ENCODE measurements around the gene RYR1.

Gene RYR1

GRCh38 chr19:38429055-38429810 lies 4.3 kb upstream of the RYR1 start:
- Histone ChIP-seq H3K4me1 (ENCODE audit: control insufficient read depth, insufficient read depth, low read length, unreplicated experiment) (no peaks in the 10 kb centered on the region), H3K27ac (ENCODE audit: low read depth, low read length) (no peak overlapping the region), H3K27me3 (ENCODE audit: insufficient read depth, low read length) (peaks cover 14% of the 10 kb centered on the region), H3K36me3 (ENCODE audit: insufficient read depth, low read length) (no peaks in the 10 kb centered on the region), H3K4me3 (ENCODE audit: low read depth, low read length) (no peak overlapping the region), H2AFZ (ENCODE audit: low read length, unreplicated experiment) (no peak overlapping the region), H3K79me2 (ENCODE audit: control insufficient read depth, insufficient read depth, low read length, unreplicated experiment) (no peaks in the 10 kb centered on the region)

GRCh38 chr19:38429811-38430156 lies 3.7 kb upstream of the RYR1 start:
- peaks cover 20% of the 10 kb centered on the region for H3K27me3 ChIP-seq (ENCODE audit: insufficient read depth, low read length)
- H3K4me1 ChIP-seq (ENCODE audit: control insufficient read depth, insufficient read depth, low read length, unreplicated experiment), result no peaks in the 10 kb centered on the region
- H3K27ac ChIP-seq (ENCODE audit: low read depth, low read length), result no peak overlapping the region
- H3K79me2 ChIP-seq (ENCODE audit: control insufficient read depth, insufficient read depth, low read length, unreplicated experiment), result no peaks in the 10 kb centered on the region
- H2AFZ ChIP-seq (ENCODE audit: low read length, unreplicated experiment), result no peak overlapping the region
- no peak overlapping the region for H3K4me3 ChIP-seq (ENCODE audit: low read depth, low read length)
- H3K36me3 ChIP-seq (ENCODE audit: insufficient read depth, low read length), result no peaks in the 10 kb centered on the region

DNA sequence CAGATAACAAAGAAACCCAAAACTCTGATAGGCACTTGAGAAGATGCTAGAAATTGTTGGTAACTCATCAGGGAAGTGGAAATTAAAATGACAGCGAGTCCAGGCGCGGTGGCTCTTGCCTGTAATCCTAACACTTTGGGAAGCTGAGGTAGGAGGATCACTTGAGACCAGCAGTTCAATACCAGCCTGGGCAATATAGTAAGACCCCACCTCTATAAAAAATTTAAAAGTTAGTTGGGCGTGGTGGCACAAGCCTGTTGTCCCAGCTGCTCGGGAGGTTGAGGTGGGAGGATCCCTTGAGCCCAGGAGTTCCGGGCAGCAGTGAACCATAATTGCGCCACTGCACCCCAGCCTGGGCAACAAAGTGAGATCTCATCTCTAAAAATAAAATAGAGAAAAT lies 2.6 kb upstream of the RYR1 start:
- Histone ChIP-seq H3K4me1 (ENCODE audit: control insufficient read depth, insufficient read depth, low read length, unreplicated experiment) (no peaks in the 10 kb centered on the region), H2AFZ (ENCODE audit: low read length, unreplicated experiment) (no peak overlapping the region), H3K27me3 (ENCODE audit: insufficient read depth, low read length) (peaks cover 21% of the 10 kb centered on the region), H3K79me2 (ENCODE audit: control insufficient read depth, insufficient read depth, low read length, unreplicated experiment) (no peaks in the 10 kb centered on the region), H3K36me3 (ENCODE audit: insufficient read depth, low read length) (no peaks in the 10 kb centered on the region), H3K27ac (ENCODE audit: low read depth, low read length) (no peak overlapping the region), H3K4me3 (ENCODE audit: low read depth, low read length) (no peak overlapping the region)

DNA sequence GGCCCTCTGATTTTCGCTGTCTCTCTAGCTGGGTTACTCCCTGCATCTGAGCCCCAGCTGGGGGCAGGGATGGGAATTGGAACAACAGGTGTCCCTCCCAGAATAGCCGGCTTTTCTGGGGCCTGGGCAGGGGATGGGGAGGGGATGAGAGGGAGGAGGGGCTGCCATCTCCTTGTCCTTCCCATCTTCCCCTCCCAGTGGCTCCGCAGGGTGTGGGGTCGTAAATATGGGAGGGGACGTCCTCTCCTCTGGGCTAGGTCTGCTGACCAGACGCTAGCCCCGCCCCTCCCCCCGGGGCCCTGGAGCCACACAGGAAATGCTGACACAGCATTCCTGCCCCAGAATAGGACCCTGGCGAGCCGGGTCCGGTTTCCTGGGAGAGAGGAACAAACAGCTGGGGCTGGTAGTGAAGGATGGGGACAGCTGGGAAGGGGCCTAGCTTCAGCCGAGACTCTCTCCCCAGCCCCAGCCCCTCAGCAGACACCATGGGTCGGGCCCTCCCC lies 1.1 kb downstream of the RYR1 start:
- H3K27ac ChIP-seq (ENCODE audit: low read depth, low read length), result no peak overlapping the region
- no peaks in the 10 kb centered on the region for H3K79me2 ChIP-seq (ENCODE audit: control insufficient read depth, insufficient read depth, low read length, unreplicated experiment)
- no peaks in the 10 kb centered on the region for H3K36me3 ChIP-seq (ENCODE audit: insufficient read depth, low read length)
- H3K4me3 ChIP-seq (ENCODE audit: low read depth, low read length), result no peak overlapping the region
- no peaks in the 10 kb centered on the region for H3K4me1 ChIP-seq (ENCODE audit: control insufficient read depth, insufficient read depth, low read length, unreplicated experiment)
- H2AFZ ChIP-seq (ENCODE audit: low read length, unreplicated experiment), result no peak overlapping the region
- peaks cover 18% of the 10 kb centered on the region for H3K27me3 ChIP-seq (ENCODE audit: insufficient read depth, low read length)

DNA sequence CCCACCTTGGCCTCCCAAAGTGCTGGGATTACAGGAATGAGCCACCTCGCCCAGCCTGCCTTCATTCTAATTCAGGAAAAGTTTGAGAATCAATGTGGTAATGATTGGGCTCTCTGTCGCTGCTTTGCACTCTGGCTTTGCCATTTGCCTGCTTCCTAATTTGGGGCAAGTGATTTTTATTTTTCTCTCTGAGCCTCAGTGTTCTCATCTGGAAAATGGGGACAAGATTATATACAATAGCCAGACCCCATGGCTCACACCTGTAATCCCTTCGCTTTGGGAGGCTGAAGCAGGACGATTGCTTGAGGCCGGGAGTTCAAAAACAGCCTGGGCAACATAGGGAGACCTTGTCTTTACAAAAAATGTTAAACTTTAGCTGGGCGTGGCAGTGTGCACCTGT lies 3.8 kb downstream of the RYR1 start:
- no peak overlapping the region for H3K27ac ChIP-seq (ENCODE audit: low read depth, low read length)
- no peaks in the 10 kb centered on the region for H3K79me2 ChIP-seq (ENCODE audit: control insufficient read depth, insufficient read depth, low read length, unreplicated experiment)
- no peak overlapping the region for H2AFZ ChIP-seq (ENCODE audit: low read length, unreplicated experiment)
- peaks cover 12% of the 10 kb centered on the region for H3K27me3 ChIP-seq (ENCODE audit: insufficient read depth, low read length)
- H3K4me1 ChIP-seq (ENCODE audit: control insufficient read depth, insufficient read depth, low read length, unreplicated experiment), result no peaks in the 10 kb centered on the region
- no peak overlapping the region for H3K4me3 ChIP-seq (ENCODE audit: low read depth, low read length)
- no peaks in the 10 kb centered on the region for H3K36me3 ChIP-seq (ENCODE audit: insufficient read depth, low read length)

DNA sequence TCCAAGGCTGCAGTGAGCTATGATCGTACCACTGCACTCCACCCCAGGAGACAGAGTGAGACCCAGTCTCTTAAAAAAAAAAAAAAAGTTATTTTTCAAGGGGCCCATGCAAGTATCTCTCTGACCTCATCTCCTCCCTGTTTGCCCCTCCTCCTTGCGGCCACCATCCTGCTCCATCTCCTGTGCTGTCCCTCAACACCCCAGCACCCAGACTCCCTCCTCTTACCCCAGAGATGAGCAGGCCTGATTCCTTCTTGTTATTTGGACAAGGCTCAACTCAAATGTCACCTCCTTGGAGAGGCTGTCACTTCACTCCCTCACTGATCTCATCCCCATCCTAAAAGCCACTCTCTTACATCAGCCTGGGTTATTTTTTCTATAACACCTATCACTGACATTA lies 4.4 kb downstream of the RYR1 start:
- H3K27ac ChIP-seq (ENCODE audit: low read depth, low read length), result no peak overlapping the region
- H3K36me3 ChIP-seq (ENCODE audit: insufficient read depth, low read length), result no peaks in the 10 kb centered on the region
- H2AFZ ChIP-seq (ENCODE audit: low read length, unreplicated experiment), result no peak overlapping the region
- no peaks in the 10 kb centered on the region for H3K79me2 ChIP-seq (ENCODE audit: control insufficient read depth, insufficient read depth, low read length, unreplicated experiment)
- H3K4me3 ChIP-seq (ENCODE audit: low read depth, low read length), result no peak overlapping the region
- H3K27me3 ChIP-seq (ENCODE audit: insufficient read depth, low read length), result peaks cover 12% of the 10 kb centered on the region
- H3K4me1 ChIP-seq (ENCODE audit: control insufficient read depth, insufficient read depth, low read length, unreplicated experiment), result no peaks in the 10 kb centered on the region

DNA sequence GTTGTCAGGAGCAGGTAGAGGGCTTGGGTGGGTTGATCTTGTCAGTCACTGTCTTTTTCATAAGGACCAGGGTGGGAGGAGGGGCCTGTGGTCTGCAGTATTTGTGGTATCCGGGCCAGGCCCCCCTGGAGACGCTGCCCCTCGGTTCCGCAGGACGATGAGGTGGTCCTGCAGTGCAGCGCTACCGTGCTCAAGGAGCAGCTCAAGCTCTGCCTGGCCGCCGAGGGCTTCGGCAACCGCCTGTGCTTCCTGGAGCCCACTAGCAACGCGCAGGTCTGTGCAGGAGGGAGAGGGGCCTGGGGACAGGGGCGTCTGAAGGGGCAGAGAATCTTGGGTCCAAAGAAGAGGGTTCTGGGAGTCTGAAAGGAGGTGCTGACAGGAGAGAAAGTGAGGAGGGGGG lies 7.1 kb downstream of the RYR1 start:
- Histone ChIP-seq H3K27me3 (ENCODE audit: insufficient read depth, low read length) (no peaks in the 10 kb centered on the region), H3K36me3 (ENCODE audit: insufficient read depth, low read length) (no peaks in the 10 kb centered on the region), H3K4me3 (ENCODE audit: low read depth, low read length) (no peak overlapping the region), H2AFZ (ENCODE audit: low read length, unreplicated experiment) (no peak overlapping the region), H3K4me1 (ENCODE audit: control insufficient read depth, insufficient read depth, low read length, unreplicated experiment) (no peaks in the 10 kb centered on the region), H3K27ac (ENCODE audit: low read depth, low read length) (no peak overlapping the region), H3K79me2 (ENCODE audit: control insufficient read depth, insufficient read depth, low read length, unreplicated experiment) (no peaks in the 10 kb centered on the region)

GRCh38 chr19:38441657-38442348 lies 8.3 kb downstream of the RYR1 start:
- no peaks in the 10 kb centered on the region for H3K79me2 ChIP-seq (ENCODE audit: control insufficient read depth, insufficient read depth, low read length, unreplicated experiment)
- H3K4me1 ChIP-seq (ENCODE audit: control insufficient read depth, insufficient read depth, low read length, unreplicated experiment), result no peaks in the 10 kb centered on the region
- H2AFZ ChIP-seq (ENCODE audit: low read length, unreplicated experiment), result no peak overlapping the region
- no peaks in the 10 kb centered on the region for H3K27me3 ChIP-seq (ENCODE audit: insufficient read depth, low read length)
- no peak overlapping the region for H3K4me3 ChIP-seq (ENCODE audit: low read depth, low read length)
- H3K27ac ChIP-seq (ENCODE audit: low read depth, low read length), result no peak overlapping the region
- no peaks in the 10 kb centered on the region for H3K36me3 ChIP-seq (ENCODE audit: insufficient read depth, low read length)

DNA sequence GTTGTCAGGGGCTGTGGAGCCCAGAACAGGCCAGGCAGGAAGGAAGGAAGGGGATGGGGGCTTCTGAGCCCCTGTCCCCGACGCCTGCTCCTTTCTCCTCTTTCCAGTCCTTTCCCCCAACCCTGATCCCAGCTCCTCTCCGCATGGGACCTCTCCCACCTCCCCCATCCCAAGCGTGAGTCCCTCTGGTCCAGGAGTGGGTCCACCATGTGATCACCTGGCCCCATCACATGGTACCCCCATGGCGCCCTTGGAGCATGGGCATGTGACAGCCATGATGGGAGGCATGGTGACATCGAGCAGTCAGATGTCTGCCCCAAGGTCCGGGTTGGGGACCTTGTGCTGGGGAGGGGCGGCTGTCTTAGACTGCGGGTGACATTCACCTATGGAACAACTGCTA lies 9.2 kb downstream of the RYR1 start:
- H3K27ac ChIP-seq (ENCODE audit: low read depth, low read length), result no peak overlapping the region

DNA sequence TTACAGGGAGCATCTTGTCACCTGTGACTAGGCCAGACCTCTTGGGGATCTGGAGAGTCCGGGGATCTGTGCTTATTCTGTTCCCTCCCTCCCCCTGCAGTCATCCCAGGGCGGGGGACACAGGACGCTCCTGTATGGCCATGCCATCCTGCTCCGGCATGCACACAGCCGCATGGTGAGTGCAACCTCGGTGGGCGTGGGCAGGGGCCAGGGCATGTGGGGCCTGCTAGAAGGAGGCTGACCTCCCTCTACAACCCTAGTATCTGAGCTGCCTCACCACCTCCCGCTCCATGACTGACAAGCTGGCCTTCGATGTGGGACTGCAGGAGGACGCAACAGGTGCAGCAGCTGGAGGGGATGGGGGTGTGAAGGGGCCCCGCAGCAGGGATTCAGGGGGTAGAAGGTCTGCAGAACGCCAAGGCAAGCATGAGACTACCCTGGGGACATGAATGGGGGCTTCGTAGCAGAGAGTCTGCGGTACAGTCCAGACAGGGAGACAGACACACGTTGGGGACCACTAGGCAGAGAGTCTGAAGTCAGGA lies 10.0 kb downstream of the RYR1 start:
- no peaks in the 10 kb centered on the region for H3K36me3 ChIP-seq (ENCODE audit: insufficient read depth, low read length)
- no peaks in the 10 kb centered on the region for H3K27me3 ChIP-seq (ENCODE audit: insufficient read depth, low read length)
- no peaks in the 10 kb centered on the region for H3K4me1 ChIP-seq (ENCODE audit: control insufficient read depth, insufficient read depth, low read length, unreplicated experiment)
- no peaks in the 10 kb centered on the region for H3K79me2 ChIP-seq (ENCODE audit: control insufficient read depth, insufficient read depth, low read length, unreplicated experiment)
- H3K4me3 ChIP-seq (ENCODE audit: low read depth, low read length), result no peak overlapping the region
- H2AFZ ChIP-seq (ENCODE audit: low read length, unreplicated experiment), result no peak overlapping the region
- no peak overlapping the region for H3K27ac ChIP-seq (ENCODE audit: low read depth, low read length)

More for the DNA sequence above, 9.2 kb downstream of the RYR1 start:
- Histone ChIP-seq H3K79me2 (ENCODE audit: control insufficient read depth, insufficient read depth, low read length, unreplicated experiment) (no peaks in the 10 kb centered on the region), H3K4me3 (ENCODE audit: low read depth, low read length) (no peak overlapping the region), H2AFZ (ENCODE audit: low read length, unreplicated experiment) (no peak overlapping the region), H3K27me3 (ENCODE audit: insufficient read depth, low read length) (no peaks in the 10 kb centered on the region), H3K36me3 (ENCODE audit: insufficient read depth, low read length) (no peaks in the 10 kb centered on the region), H3K4me1 (ENCODE audit: control insufficient read depth, insufficient read depth, low read length, unreplicated experiment) (no peaks in the 10 kb centered on the region)

DNA sequence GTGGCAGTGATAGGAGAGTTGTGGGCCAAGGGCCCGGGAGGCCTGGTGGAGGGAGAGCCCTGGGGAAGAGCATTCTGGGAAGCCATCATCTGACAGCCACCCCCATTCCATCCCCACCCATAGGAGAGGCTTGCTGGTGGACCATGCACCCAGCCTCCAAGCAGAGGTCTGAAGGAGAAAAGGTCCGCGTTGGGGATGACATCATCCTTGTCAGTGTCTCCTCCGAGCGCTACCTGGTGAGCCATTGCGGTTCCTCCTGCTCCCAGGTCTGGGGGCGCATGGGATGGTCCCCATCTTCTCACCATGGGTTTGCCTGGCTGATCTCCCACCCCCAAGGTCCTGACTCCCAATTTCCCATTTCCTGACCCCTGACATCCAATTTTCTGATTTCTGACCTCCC lies 10.5 kb downstream of the RYR1 start:
- H3K4me1 ChIP-seq (ENCODE audit: control insufficient read depth, insufficient read depth, low read length, unreplicated experiment), result no peaks in the 10 kb centered on the region
- H3K79me2 ChIP-seq (ENCODE audit: control insufficient read depth, insufficient read depth, low read length, unreplicated experiment), result no peaks in the 10 kb centered on the region
- H3K36me3 ChIP-seq (ENCODE audit: insufficient read depth, low read length), result no peaks in the 10 kb centered on the region
- H3K27ac ChIP-seq (ENCODE audit: low read depth, low read length), result no peak overlapping the region
- no peak overlapping the region for H2AFZ ChIP-seq (ENCODE audit: low read length, unreplicated experiment)
- H3K27me3 ChIP-seq (ENCODE audit: insufficient read depth, low read length), result no peaks in the 10 kb centered on the region
- H3K4me3 ChIP-seq (ENCODE audit: low read depth, low read length), result no peak overlapping the region

All from ACC112 (cell line).